Endothelial cell (in vitro differentiated cells): ENCODE measurements around the gene ERCC6L2. TPM values are rescaled to one million over a fixed set of nuclear protein-coding genes. Genes with fewer than 3 reads are reported as not detected.
A peak's percentile ranks its signal among the peaks of the same experiment; 100 is the strongest.

ENCODE experiments used
- DNase-seq: peaks from one replicate; pipeline ENCODE4 v3.0.0; 2021; ENCODE audit warnings: low spot score
- H3K27ac Mint-ChIP-seq: one replicate; pipeline ENCODE4 v1.8.0; 2021; ENCODE audit warnings: mixed read lengths, inconsistent platforms; ENCODE audit not compliant: unreplicated experiment
- H3K27me3 Mint-ChIP-seq: one replicate; pipeline ENCODE4 v1.8.0; 2021; ENCODE audit warnings: mild to moderate bottlenecking, moderate library complexity, mixed read lengths, inconsistent platforms; ENCODE audit not compliant: unreplicated experiment
- H3K36me3 Mint-ChIP-seq: one replicate; pipeline ENCODE4 v1.8.0; 2021; ENCODE audit warnings: mild to moderate bottlenecking, low read depth, mixed read lengths, inconsistent platforms; ENCODE audit not compliant: unreplicated experiment
- H3K4me1 Mint-ChIP-seq: one replicate; pipeline ENCODE4 v1.8.0; 2021; ENCODE audit warnings: mild to moderate bottlenecking, mixed read lengths, inconsistent platforms; ENCODE audit not compliant: unreplicated experiment
- H3K4me3 Mint-ChIP-seq: one replicate; pipeline ENCODE4 v1.8.0; 2021; ENCODE audit warnings: mild to moderate bottlenecking, mixed read lengths, inconsistent platforms; ENCODE audit not compliant: unreplicated experiment
- H3K9me3 Mint-ChIP-seq: one replicate; pipeline ENCODE4 v1.8.0; 2021; ENCODE audit warnings: mixed read lengths, inconsistent platforms; ENCODE audit not compliant: unreplicated experiment
- CTCF ChIP-seq: fragments of 200-600 bp; sonication (generic); IDR thresholded peaks from one replicate; pipeline ENCODE4 v1.5.0; 2021; ENCODE audit warnings: antibody characterized with exemption; ENCODE audit not compliant: unreplicated experiment
- total RNA-seq: library from RNA; stranded (reverse); fragmentation: NEBNext Ultra II Directional; extraction: Animal tissue kit (Norgen Biotek cat#: 25700); gene quantifications from one replicate; pipeline ENCODE4 v1.2.1, GENCODE V29; 2021; ENCODE audit not compliant: unreplicated experiment

ERCC6L2 gene
- total RNA-seq, 1 donor from 2014 or later: 40.5 TPM

DNA sequence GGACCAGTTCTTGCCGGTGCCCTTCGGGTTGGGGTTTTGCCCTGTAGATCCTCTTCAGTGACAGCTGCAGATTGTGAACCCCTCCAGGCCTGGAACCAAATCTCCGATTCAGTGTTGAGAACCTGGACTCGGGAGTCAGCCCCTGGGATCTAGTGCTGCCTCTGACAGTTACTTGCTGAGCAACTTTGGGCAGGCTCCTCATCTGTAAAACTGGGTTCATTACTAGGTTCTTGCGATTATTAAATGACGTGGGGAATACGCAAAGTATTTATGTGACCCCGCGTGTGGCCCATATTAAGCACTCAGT, 600 bp downstream of the ERCC6L2 start:
- H3K4me1 Mint-ChIP-seq: peaks cover 21% of the 10 kb centered on the region
- H3K27me3 Mint-ChIP-seq: peaks cover 6% of the 10 kb centered on the region
- no peak for DNase-seq
- H3K4me3 Mint-ChIP-seq: no peak overlapping the region
- TF ChIP-seq CTCF: no peak
- no peaks in the 10 kb centered on the region for H3K9me3 Mint-ChIP-seq
- H3K27ac Mint-ChIP-seq: no peak overlapping the region
- peaks cover 15% of the 10 kb centered on the region for H3K36me3 Mint-ChIP-seq

DNA sequence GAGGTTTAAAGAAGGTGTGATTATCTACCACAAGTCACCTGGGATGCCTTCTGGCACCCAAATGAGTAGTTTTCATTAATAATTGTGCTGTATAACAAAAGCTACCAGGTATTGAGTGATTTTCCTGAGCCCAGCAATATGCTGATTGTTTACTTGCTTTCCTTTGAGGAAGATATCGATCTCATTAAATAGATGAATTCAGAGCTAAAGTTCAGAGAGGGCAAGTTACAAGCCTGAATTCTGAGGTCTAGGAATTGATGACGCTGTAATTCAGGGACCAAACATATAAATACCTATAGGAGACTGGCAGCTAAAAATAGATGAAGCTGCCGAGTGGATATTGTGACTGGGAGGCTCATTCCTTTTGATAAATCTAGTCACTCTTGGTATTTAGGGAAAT, 1.1 kb downstream of the ERCC6L2 start:
- Mint-ChIP-seq H3K27me3 (peaks cover 6% of the 10 kb centered on the region), H3K9me3 (no peaks in the 10 kb centered on the region), H3K36me3 (peaks cover 15% of the 10 kb centered on the region), H3K4me3 (no peak overlapping the region), H3K27ac (no peak overlapping the region), H3K4me1 (peaks cover 27% of the 10 kb centered on the region)
- no peak for TF ChIP-seq CTCF
- DNase-seq: no peak

- H3K36me3 Mint-ChIP-seq: peaks cover 18% of the 10 kb centered on the region
- no peak for TF ChIP-seq CTCF
- no peak for DNase-seq
- peaks cover 36% of the 10 kb centered on the region for H3K4me1 Mint-ChIP-seq
- H3K4me3 Mint-ChIP-seq: peak overlapping the region; percentile 48
- peaks cover 6% of the 10 kb centered on the region for H3K27me3 Mint-ChIP-seq
- H3K9me3 Mint-ChIP-seq: no peaks in the 10 kb centered on the region
- H3K27ac Mint-ChIP-seq: peak overlapping the region; percentile 20
Observed at GRCh38 chr9:95877984-95878383, 2.5 kb downstream of the ERCC6L2 start.

- no peak overlapping the region for H3K4me3 Mint-ChIP-seq
- no peak for DNase-seq
- H3K27ac Mint-ChIP-seq: peak overlapping the region; percentile 91
Observed at GRCh38 chr9:95879591-95879990, 4.1 kb downstream of the ERCC6L2 start.

DNA sequence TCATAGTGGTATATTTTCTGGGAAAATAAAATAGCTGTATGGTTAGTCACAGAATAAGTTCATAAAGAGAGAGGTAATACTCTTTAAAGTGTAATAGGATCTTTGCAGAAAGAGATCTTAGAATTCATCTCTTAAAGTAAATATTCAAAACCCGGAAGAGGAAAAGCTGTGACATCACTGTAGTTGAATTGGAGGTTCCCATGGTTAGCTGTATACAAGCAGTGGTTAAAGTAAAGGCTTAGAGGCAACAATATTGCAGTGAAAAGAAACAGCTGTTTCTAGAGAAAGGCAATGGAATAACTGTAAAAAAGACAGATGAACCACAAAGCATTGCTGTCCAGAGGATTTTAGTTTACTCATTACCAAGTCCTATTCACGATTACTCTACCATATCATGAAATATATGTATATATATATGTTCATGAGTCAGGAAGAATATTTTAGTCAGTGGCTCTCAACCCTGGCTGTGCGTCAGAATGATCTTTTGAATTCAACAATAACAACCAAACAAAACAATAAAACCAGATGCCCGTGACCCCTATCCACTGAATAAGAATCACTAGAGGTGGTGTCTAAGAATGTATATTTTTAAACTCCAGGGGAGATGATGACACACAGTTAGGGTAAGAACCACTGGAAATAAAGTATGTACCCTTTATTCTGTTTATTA, 4.7 kb downstream of the ERCC6L2 start:
- H3K27me3 Mint-ChIP-seq: no peaks in the 10 kb centered on the region

More at GRCh38 chr9:95879591-95879990, 4.1 kb downstream of the ERCC6L2 start:
- peaks cover 32% of the 10 kb centered on the region for H3K4me1 Mint-ChIP-seq
- peaks cover 1% of the 10 kb centered on the region for H3K27me3 Mint-ChIP-seq
- no peak for TF ChIP-seq CTCF
- H3K9me3 Mint-ChIP-seq: no peaks in the 10 kb centered on the region
- H3K36me3 Mint-ChIP-seq: peaks cover 19% of the 10 kb centered on the region

More for the DNA sequence above, 4.7 kb downstream of the ERCC6L2 start:
- H3K4me3 Mint-ChIP-seq: no peak overlapping the region
- peaks cover 32% of the 10 kb centered on the region for H3K4me1 Mint-ChIP-seq
- H3K27ac Mint-ChIP-seq: peak overlapping the region; percentile 91
- no peak for DNase-seq
- TF ChIP-seq CTCF: no peak
- H3K36me3 Mint-ChIP-seq: peaks cover 20% of the 10 kb centered on the region
- no peaks in the 10 kb centered on the region for H3K9me3 Mint-ChIP-seq
